ENCODE results near the gene B4GALT5.
"Not testable (repeated sequence)": the region's sequence is repeated elsewhere in the genome, so short reads cannot be mapped to it uniquely, and the experiment has no call there.

The B4GALT5 gene

DNA sequence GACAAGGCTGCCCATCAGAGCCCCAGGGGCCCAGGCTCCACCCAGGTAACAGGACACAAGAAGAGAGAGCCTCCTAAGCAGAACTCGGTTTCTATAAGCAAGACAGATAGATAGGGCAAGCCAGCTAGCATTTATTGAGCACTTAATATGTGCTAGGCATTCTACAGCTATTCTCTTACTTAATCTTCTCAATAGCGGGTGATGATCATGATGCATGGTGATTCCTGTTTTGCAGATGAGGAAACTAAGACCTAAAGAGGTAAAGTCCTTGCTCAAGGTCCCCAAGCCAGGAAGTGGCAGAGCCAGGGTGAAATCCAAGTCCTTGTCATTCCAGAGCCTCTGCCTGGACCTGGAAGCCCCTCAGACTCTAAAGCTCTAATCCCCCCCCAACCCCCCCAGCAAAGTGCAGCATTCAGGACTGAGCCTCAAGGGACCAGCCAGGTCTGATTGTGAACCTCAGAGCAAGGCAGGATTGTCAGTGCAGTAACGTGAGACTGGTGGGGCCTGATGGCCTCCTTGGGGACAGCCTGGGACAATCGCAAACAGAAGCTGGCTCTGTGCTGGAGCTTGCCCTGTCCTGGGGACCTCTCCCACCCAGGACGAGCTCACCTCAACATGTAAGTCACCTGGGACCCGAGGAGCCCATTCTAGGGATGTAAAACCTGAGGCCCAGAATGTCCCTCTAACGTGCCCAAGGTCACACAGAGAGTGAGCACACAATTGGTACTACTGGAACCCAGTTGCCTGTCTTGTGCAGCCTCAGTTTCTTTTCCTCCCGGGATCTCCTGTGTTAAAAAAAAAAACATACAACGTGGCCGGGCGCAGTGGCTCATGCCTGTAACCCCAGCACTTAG lies 97.3 kb downstream of the B4GALT5 start:
- no peaks in the 10 kb centered on the region for H3K36me3 Mint-ChIP-seq (ENCODE audit: low read depth)
- ATAC-seq (no peak), DNase-seq (no peak)
- peaks cover under 1% of the 10 kb centered on the region for H3K9me3 Mint-ChIP-seq
- H3K4me1 Mint-ChIP-seq = peaks cover 4% of the 10 kb centered on the region
- no peak overlapping the region for H3K27ac Mint-ChIP-seq
- H3K4me3 Mint-ChIP-seq = no peak overlapping the region
- peaks cover 2% of the 10 kb centered on the region for H3K27me3 Mint-ChIP-seq

DNA sequence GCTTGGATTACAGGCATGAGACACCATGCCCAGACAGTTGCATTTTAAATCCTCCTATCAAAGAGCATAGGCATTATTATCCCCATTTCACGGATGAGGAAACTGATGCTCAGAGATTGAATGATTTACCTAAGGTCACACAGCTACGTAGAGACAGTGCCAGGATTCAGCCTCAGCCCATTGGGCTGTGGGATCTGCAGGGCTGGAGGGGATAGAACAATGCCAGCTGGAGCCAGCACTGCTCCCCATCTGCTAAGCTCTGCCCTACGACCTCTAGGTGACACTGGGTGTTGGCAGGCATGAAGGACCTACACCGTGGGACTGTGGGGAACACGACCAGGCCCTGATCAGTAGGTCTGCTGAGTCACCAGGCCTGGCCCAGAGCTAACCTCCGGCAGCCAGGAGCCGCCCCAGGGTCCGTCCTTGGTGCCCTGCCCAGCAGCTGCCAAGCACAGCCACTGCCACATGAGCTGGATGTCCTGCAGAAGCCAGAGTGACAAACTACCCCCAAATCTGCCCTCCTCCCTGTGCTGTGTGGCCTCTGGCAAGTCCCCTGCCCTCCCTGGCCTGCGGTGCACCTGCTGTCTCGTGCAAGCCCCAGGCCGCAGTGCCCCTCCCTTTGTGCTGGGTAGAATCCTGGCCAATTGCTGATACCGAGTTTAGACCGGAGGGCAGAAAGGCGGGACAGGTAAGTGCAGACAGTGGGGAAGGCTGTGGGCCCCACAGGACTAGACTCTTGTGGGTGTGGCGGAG lies 98.1 kb downstream of the B4GALT5 start:
- Mint-ChIP-seq H3K9me3 (no peaks in the 10 kb centered on the region), H3K4me1 (peaks cover 7% of the 10 kb centered on the region), H3K27ac (no peak overlapping the region), H3K36me3 (ENCODE audit: low read depth) (no peaks in the 10 kb centered on the region), H3K4me3 (no peak overlapping the region), H3K27me3 (no peaks in the 10 kb centered on the region)
- no peak for DNase-seq
- ATAC-seq = no peak

DNA sequence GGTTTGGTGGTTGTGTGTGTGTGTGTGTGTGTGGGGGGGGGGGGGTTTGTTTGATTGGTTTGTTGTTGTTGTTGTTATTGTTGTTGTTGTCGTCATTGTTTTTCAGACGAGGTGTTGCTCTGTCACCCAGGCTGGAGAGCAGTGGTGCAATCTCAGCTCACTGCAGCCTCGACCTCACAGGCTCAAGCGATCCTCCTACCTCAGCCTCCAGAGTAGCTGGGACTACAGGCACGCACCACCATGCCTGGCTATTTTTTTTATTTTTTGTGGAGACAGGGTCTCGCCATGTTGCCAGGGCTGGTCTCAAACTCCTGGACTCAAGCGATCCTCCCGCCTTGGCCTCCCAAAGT lies 98.7 kb downstream of the B4GALT5 start:
- not testable (repeated sequence) for H3K27ac Mint-ChIP-seq; ATAC-seq; H3K27me3 Mint-ChIP-seq; H3K4me1 Mint-ChIP-seq; H3K9me3 Mint-ChIP-seq; H3K36me3 Mint-ChIP-seq (ENCODE audit: low read depth); H3K4me3 Mint-ChIP-seq; DNase-seq

DNA sequence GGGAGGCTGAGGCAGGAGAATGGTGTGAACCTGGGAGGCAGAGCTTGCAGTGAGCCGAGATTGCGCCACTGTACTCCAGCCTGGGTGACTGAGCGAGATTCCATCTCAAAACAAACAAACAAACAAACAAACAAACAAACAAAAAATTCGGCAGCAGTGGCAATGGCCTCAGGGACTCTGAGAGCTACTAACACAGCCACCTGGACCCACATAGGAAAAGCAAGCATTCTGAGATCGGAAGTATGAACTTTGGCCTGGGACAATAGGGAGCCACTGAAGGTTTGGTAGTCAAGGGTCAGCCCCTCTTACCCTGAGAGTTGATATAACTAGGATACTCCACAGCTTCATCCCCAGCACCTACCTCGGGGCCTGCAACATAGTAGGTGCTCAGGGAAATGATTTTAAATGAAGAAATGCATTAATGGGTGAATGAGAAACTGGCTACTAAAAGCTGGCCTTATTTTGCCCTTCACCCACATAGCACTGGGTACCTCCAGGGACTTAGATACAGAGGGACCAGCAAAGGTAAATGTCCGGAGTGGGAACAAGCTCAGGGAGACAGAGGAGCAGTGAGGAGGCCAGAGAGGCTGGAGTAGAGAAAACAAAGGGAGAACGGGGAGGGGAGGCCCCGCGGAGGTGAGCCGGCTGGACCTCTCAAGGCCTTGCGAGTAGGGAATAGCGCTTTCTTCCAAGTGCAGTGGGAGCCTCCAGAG lies 99.2 kb downstream of the B4GALT5 start:
- no peak overlapping the region for H3K4me3 Mint-ChIP-seq
- no peak for DNase-seq
- no peak for ATAC-seq
- H3K27ac Mint-ChIP-seq = no peak overlapping the region
- H3K36me3 Mint-ChIP-seq (ENCODE audit: low read depth) = no peaks in the 10 kb centered on the region
- H3K27me3 Mint-ChIP-seq = peaks cover 6% of the 10 kb centered on the region
- peaks cover 8% of the 10 kb centered on the region for H3K4me1 Mint-ChIP-seq
- no peaks in the 10 kb centered on the region for H3K9me3 Mint-ChIP-seq

DNA sequence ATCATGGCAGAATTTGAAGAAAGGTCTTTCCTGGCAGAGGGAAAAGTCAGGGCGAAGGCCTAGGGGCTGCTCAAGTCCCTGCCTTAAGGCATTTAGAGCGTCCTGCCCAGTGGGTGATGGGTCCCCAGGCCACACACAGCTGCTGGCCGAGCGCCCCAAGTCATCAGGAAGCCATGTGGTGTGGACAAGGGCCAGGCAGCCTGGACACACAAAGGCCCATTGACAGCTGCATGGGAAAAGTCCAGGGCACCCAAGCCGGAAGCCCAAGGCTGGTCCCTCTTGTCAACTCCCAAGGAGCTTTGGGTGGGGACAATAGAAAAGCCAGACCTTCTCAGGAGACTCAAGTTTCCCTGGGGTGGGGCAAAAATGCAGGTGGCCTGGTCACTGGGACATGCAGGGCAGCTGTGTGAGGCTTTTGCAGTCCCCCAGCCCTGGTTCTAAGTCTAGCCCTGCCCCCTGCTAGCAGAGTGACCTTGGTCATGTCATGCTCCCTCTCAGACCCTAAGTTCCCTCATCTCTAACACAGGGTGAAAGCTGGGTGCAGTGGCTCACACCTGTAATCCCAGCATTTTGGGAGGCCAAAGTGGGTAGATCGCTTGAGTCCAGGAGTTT lies 101.4 kb downstream of the B4GALT5 start:
- ATAC-seq (no peak), DNase-seq (no peak)
- H3K4me1 Mint-ChIP-seq = peaks cover 24% of the 10 kb centered on the region
- no peak overlapping the region for H3K4me3 Mint-ChIP-seq
- H3K9me3 Mint-ChIP-seq = no peaks in the 10 kb centered on the region
- H3K27me3 Mint-ChIP-seq = peaks cover 15% of the 10 kb centered on the region
- H3K27ac Mint-ChIP-seq = no peak overlapping the region
- H3K36me3 Mint-ChIP-seq (ENCODE audit: low read depth) = peaks cover 5% of the 10 kb centered on the region

DNA sequence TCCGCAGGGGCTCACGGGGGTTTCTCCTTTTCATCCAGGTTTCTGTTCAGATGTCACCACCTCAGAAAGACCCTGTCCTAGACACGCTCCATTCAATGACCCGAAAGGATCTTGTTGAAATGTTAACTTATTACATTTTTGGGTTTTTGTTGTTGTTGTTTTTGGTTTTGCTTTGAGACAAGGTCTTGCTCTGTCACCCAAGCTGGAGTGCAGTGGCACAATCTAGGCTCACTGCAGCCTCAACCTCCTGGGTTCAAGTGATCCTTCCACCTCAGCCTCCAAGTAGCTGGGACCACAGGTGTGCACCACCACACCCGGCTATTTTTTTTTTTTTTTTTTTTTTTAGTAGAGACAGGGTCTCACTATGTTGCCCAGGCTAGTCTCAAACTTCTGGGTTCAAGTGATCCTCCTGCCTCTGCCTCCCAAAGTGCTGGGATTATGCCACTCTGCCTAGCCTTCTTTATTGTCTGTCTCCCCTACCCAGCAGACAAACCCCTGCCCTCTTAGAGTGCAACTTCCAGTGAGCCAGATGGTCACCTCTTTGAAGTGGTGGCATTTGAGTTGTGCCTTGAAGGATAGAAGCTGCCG lies 102.0 kb downstream of the B4GALT5 start:
- not testable (repeated sequence) for H3K36me3 Mint-ChIP-seq (ENCODE audit: low read depth); H3K9me3 Mint-ChIP-seq; H3K27ac Mint-ChIP-seq; DNase-seq; H3K4me3 Mint-ChIP-seq; ATAC-seq
- peaks cover 15% of the 10 kb centered on the region for H3K27me3 Mint-ChIP-seq
- peaks cover 24% of the 10 kb centered on the region for H3K4me1 Mint-ChIP-seq

DNA sequence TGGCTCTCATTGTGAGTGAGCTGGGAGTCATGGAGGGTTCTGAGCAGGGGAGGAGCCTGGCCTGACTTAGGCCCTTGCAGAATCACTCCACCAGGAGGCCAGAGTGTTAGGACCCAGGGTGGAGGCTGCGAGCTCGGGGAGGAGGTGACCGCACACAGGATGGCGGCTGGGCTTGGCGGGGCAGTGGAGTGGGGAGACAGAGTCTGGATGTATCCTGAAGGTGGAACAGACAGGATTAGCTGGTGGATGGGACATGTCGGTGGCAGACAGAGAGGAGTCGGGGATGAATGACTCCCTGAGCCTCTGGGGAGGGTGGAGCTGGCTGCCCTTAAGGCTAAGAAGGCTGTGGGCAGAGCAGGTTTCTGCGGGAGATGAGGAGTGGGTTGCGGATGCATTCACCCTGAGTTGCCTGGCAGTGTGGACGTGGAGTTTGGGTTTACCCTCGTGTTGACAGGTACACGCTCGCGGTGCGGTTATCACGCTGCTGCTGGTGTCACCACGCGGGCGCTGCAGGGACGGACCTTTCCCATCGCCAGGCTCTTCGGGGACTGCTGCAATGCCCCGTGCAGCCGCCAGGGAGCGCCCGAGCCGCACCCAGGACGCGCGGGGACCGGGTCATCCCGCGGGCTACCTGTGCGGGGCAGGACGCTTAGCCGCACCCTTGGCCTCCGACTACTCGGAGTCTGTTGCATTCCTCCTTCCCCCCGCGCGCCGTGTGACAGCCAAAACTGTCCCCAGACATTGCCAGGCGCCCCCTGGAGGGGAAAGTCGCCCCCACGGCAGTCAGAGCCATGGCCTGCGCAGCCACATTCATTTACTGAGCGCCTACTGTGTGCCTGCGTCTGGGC lies 102.8 kb downstream of the B4GALT5 start:
- peak; percentile 72 for ATAC-seq
- peak; percentile 85 for DNase-seq
- Mint-ChIP-seq H3K36me3 (ENCODE audit: low read depth) (peaks cover 5% of the 10 kb centered on the region), H3K27me3 (peaks cover 15% of the 10 kb centered on the region), H3K4me1 (peaks cover 27% of the 10 kb centered on the region), H3K9me3 (no peaks in the 10 kb centered on the region), H3K4me3 (no peak overlapping the region), H3K27ac (peak overlapping the region; percentile 46)

DNA sequence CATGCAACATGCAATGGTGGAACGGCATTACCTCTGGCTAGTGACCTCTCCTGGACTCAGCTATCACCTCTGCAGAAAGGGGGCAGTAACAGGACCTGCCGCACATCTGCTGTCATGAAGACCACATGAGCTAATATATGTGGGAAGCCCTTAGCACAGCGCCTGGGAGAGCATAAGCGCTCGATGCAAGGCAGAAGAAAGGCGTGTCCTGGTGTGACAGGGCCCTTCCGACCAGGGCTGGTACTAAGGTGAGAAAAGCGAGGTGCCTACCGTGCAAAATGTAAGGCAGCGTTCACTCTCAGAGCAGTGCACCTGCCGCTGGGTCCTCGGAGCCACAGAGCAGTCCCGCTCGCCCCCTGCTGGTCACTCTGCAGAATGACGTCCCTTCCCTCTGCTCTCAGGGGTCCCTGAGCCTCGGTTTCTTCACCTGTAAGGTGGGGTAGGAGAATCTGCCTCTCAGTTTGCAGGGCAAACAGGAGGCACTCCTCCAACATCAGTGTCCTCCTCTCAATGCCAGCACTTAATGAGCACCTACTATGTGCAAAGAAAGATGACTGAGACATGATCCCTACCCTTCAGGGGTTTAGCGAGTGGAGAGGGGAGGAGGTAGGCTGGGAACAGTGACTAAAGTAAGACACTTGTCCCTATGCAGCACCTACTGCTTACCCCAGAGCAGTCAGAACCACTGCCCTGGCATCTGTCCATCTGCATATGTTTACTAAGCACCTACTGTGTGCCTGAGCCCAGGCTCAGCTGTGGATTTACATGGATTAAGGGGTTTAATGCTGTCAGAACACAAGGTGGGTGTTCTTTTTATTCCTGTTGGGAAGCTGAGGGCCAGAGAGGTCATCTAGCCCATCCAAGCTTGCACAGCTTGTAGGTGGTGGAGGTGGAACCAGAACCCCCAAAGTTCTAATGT lies 104.7 kb downstream of the B4GALT5 start:
- Mint-ChIP-seq H3K9me3 (no peaks in the 10 kb centered on the region), H3K4me3 (peak overlapping the region; percentile 48), H3K27me3 (peaks cover 15% of the 10 kb centered on the region), H3K27ac (peak overlapping the region; percentile 30), H3K36me3 (ENCODE audit: low read depth) (peaks cover 8% of the 10 kb centered on the region), H3K4me1 (peaks cover 33% of the 10 kb centered on the region)
- ATAC-seq (peak; percentile 71), DNase-seq (peak; percentile 80)

DNA sequence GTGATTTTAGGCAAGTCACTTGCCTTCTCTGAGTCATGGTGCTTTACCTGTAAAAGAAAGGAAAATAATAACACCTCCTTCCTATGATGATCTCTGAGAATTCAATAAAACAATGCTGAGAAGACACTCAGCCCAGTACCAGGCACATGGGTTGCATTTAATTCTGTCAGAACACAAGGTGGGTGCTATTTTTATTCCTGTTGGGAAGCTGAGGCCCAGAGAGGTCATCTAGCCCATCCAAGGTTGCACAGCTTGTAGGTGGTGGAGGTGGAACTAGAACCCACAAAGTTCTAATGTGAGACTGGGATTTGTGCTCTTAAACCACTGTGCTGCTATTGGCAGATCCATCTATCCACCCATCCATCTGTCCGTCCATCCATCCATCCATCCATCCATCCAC lies 106.1 kb downstream of the B4GALT5 start:
- Mint-ChIP-seq H3K27me3 (peaks cover 15% of the 10 kb centered on the region), H3K9me3 (no peaks in the 10 kb centered on the region), H3K4me3 (no peak overlapping the region), H3K4me1 (peaks cover 40% of the 10 kb centered on the region), H3K36me3 (ENCODE audit: low read depth) (peaks cover 8% of the 10 kb centered on the region), H3K27ac (no peak overlapping the region)
- ATAC-seq (no peak), DNase-seq (no peak)

DNA sequence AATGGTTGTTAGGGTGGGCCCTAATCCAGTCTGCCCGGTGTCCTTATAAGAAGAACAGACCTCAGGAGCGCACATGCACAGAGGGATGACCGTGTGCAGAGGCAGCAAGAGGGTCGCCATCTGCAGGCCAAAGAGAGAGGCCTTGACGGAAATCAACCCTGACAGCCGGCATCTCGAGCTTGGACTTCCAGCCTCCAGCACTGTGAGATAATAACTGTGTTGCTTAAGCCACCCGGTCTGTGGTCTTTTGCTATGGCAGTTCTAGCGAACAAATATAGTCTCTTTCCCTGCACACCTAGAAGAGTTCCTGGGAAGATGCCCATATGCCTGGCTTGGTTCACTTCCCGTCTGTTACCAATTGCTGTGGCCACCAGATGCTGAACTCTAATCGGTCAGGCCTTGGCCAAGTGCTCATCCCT lies 110.5 kb downstream of the B4GALT5 start:
- Mint-ChIP-seq H3K27ac (no peak overlapping the region), H3K4me3 (no peak overlapping the region), H3K9me3 (no peaks in the 10 kb centered on the region), H3K36me3 (ENCODE audit: low read depth) (peaks cover 10% of the 10 kb centered on the region), H3K27me3 (peaks cover 1% of the 10 kb centered on the region), H3K4me1 (peaks cover 37% of the 10 kb centered on the region)
- DNase-seq (peak; percentile 20), ATAC-seq (no peak)

DNA sequence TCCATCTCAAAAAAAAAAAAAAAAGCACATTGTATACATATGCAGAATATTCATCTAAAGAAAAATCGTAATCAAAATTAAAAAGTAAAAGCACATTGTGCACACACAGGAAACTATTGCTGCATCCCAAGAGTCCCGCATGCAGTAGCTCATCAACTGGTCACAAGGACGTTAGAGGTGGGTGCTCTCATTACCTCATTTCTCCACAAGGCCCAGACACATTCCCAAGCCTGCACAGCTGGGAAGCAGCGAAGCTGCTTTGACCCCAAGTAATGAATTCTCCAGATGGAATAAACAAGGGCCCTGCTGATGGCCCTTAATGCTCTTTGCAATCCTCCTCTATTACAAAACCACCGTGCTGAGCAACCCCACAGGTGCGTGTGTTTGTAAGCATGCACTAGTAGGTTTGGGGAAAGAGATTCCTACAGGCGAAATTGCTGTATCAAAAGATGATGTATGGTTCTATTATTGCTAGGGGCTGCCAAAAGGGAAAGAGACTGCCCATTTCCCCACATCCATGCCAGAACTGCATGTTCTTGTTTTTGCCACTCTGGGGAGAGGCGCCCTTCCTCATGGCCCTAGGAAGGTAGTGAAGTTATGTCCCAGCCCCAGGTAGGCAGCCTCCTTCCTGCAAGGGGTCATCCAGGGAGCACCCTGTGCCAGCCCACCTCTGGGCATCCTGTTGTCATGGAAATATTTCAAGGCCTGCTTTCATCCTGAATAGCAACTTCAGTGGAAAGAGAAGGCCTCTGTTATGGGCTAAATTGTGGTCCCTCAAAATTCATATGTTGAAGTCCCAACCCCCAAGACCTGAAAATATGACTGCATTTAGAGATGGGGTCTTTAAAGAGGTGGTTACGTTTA lies 111.1 kb downstream of the B4GALT5 start:
- Mint-ChIP-seq H3K4me3 (no peak overlapping the region), H3K4me1 (peaks cover 38% of the 10 kb centered on the region), H3K27me3 (no peaks in the 10 kb centered on the region), H3K27ac (no peak overlapping the region), H3K36me3 (ENCODE audit: low read depth) (peaks cover 15% of the 10 kb centered on the region), H3K9me3 (no peaks in the 10 kb centered on the region)
- ATAC-seq (no peak), DNase-seq (no peak)

Data from activated naive CD8-positive, alpha-beta T cell treated with anti-CD3 and anti-CD28 coated beads, Interleukin-2, amount 50 U/mL, for 24 hours (primary cell).